Natural killer cell treated with Interleukin-12 subunit alpha and Interleukin-12 subunit beta and Interleukin-15 and Interleukin-18, amount 100 ng/mL, for 72 hours (primary cell): ENCODE data around the gene BST1. TPM values are rescaled to one million over a fixed set of nuclear protein-coding genes. Genes with fewer than 3 reads are reported as not detected.
"Not testable (repeated sequence)": the region's sequence is repeated elsewhere in the genome, so short reads cannot be mapped to it uniquely, and the experiment has no call there.

Experiments used
- ATAC-seq, 2 donors: fragments of 150-1000 bp; cut with Tn5 transposase in 1 of 2; sonication (Bioruptor Pico), chemical (Tn5 transposase) in 1 of 2; 2 replicates each; pipeline ENCODE4 v1.10.0; 2021
- DNase-seq: peaks from one replicate; pipeline ENCODE4 v3.0.0; 2022; ENCODE audit warnings: low spot score
- H3K27ac Mint-ChIP-seq, 2 donors: 1 replicate in 1 of 2; 2 replicates in 1 of 2; pipeline ENCODE4 v1.8.0; 2022; ENCODE audit warnings: mixed read lengths in 2 of 2, mild to moderate bottlenecking in 1 of 2, moderate library complexity in 1 of 2
- H3K27me3 Mint-ChIP-seq, 2 donors: 1 replicate in 1 of 2; 2 replicates in 1 of 2; pipeline ENCODE4 v1.8.0; 2022; ENCODE audit warnings: mixed read lengths in 2 of 2
- H3K36me3 Mint-ChIP-seq: one replicate; pipeline ENCODE4 v1.8.0; 2022; ENCODE audit warnings: mixed read lengths
- H3K4me1 Mint-ChIP-seq, 2 donors: 1 replicate in 1 of 2; 2 replicates in 1 of 2; pipeline ENCODE4 v1.8.0; 2022; ENCODE audit warnings: low read depth in 2 of 2, mixed read lengths in 2 of 2, mild to moderate bottlenecking in 1 of 2
- H3K4me3 Mint-ChIP-seq: one replicate; pipeline ENCODE4 v1.8.0; 2022; ENCODE audit warnings: mixed read lengths
- H3K9me3 Mint-ChIP-seq: 2 replicates; pipeline ENCODE4 v1.8.0; 2022; ENCODE audit warnings: mixed read lengths
- total RNA-seq, 2 donors: library from RNA; stranded (reverse); gene quantifications; one replicate each; pipeline ENCODE4 v1.2.3, GENCODE V29; 2022

BST1 gene
- total RNA-seq, 2 donors from 2014 or later, result 0.39 to 1.5 TPM

DNA sequence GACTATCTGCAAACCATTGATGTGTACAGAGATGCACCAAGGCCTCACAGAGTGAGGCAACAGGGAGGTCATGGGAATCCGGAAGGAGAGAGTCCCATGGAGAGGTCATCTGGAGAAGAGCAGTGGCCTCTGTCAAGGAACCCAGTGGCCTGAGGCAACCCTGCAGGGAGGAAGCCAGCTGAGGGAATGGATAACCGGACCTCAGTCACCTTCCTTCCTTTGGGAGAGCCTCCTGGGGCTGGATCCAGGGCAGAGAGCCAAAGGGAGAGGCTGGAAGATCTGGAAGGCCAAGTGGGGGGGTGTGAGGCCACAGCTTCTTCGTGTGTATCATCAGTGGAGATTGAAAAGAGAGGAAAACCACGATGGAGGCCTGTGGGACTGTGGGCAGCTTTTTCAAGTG is 50.9 kb downstream of the BST1 start:
- no peak for ATAC-seq
- Mint-ChIP-seq H3K36me3 (no peaks in the 10 kb centered on the region), H3K27ac (peak overlapping the region; percentile 85 to 95), H3K9me3 (peaks cover 5% of the 10 kb centered on the region), H3K4me1 (peaks cover 50 to 51% of the 10 kb centered on the region in 2 donors), H3K4me3 (peak overlapping the region; percentile 86), H3K27me3 (no peaks in the 10 kb centered on the region)
- no peak for DNase-seq

DNA sequence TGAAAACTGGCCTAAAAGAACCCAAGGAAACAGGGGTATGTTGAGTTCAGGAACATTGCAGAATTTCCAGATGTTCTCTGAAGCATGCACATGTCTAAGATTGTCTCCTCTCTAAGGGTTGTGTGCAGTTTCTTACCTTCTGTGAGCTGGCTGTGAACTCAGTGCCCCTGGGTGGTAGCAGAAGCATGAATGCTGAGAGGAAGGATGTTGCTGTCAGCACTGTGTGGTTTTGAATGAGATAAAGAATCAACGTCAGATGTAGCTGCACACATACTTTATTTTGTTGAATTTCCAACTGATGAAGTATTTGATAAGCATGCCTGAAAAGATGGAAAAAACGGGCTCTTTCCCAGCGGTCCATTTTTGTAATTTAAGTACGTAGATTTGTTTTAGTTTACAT is 51.5 kb downstream of the BST1 start:
- H3K4me1 Mint-ChIP-seq, result peaks cover 51 to 55% of the 10 kb centered on the region in 2 donors
- no peaks in the 10 kb centered on the region for H3K36me3 Mint-ChIP-seq
- peak overlapping the region; percentile 85 to 95 for H3K27ac Mint-ChIP-seq
- no peaks in the 10 kb centered on the region for H3K27me3 Mint-ChIP-seq
- H3K4me3 Mint-ChIP-seq, result peak overlapping the region; percentile 86
- ATAC-seq (peak in 1 of 2 donors; percentile 48), DNase-seq (no peak)
- H3K9me3 Mint-ChIP-seq, result peaks cover 5% of the 10 kb centered on the region

DNA sequence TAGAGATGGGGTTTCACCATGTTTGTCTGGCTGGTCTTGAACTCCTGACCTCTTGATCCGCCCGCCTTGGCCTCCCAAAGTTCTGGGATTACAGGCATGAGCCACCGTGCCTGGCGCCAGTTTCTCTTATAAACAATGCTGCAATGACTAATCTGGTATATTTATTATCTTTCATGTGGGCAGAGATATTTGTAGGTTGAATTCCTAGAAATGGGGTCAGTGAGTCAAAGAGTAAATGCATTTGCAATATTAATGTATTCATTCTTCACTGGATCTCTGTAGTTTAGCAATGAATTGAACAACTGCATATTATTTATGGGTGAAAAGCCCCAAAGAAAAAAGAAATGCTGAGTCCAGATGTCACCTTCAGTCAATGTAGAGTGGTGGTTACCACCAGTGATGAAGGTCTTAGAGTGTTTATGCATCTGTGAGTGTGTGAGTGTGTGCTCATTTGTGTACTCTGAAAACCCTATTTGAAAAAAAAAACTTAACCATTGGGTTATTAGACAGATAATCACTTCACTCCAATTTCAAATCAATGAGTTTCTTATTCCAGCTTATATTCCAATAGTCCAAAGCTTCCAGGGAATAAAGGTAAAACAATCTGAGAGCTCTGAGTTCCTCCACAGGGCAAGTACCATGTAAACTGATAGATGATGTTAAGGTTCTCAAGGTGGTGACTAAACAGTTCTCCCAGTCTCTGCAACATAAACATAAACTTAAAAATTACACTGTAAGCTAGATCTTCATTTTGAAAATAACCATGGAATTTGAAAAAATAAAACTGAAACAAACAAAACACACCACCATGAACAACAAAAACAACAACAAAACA is 52.7 kb downstream of the BST1 start:
- H3K4me3 Mint-ChIP-seq, result peak overlapping the region; percentile 86
- peaks cover 54 to 65% of the 10 kb centered on the region in 2 donors for H3K4me1 Mint-ChIP-seq
- H3K9me3 Mint-ChIP-seq, result peaks cover 5% of the 10 kb centered on the region
- H3K27me3 Mint-ChIP-seq, result no peaks in the 10 kb centered on the region
- peak overlapping the region; percentile 85 to 95 for H3K27ac Mint-ChIP-seq
- peak; percentile 64 to 65 for ATAC-seq
- no peaks in the 10 kb centered on the region for H3K36me3 Mint-ChIP-seq
- DNase-seq, result no peak

DNA sequence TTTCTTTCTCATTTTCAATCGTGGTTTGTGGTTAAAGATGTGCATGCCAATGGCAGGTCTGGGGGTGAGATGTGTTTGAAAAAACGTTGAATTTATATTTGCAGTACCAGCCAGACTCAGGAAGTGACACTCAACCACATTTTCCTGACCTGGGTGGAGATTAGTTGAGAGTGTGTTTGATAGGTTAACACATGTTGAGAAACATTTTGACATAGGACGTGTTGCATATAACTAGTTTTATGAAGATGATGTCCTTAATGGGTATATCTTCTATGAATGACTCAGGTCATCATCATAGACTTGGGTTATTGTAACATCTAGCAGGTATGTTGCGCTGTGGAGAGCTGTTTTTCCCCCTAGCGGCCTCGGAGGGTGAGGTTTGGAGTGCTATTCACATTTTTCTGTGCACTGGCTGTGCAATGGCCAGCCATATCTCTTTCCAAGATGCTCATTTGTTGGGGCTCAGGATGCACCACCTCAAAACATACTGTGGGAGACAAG is 53.5 kb downstream of the BST1 start:
- H3K4me3 Mint-ChIP-seq, result peak overlapping the region; percentile 86
- H3K4me1 Mint-ChIP-seq, result peaks cover 51 to 64% of the 10 kb centered on the region in 2 donors
- DNase-seq (peak; percentile 87), ATAC-seq (peak; percentile 90 to 94)
- no peaks in the 10 kb centered on the region for H3K27me3 Mint-ChIP-seq
- peak overlapping the region; percentile 85 to 95 for H3K27ac Mint-ChIP-seq
- no peaks in the 10 kb centered on the region for H3K36me3 Mint-ChIP-seq
- H3K9me3 Mint-ChIP-seq, result no peaks in the 10 kb centered on the region

DNA sequence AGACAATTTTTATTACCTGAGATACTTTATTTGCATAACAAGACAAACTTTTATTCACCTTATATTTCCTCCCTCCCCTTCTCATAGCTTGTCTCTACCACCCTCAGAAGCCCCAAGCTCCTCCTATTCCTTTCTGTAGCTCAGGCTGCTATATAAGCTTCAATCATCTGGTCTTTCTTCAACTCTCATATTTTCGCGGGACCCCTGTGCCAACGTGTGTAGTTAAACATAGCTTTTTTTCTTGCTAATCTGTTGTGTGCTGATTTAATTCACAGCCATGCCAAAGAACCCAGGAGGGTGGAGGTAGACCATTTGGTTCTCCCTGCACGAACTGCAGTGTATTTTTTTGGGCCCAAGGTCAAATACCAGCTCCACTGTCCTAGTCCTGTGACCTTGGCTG is 54.2 kb downstream of the BST1 start:
- DNase-seq, result no peak
- Mint-ChIP-seq H3K4me1 (peaks cover 51 to 66% of the 10 kb centered on the region in 2 donors), H3K9me3 (no peaks in the 10 kb centered on the region), H3K36me3 (no peaks in the 10 kb centered on the region), H3K4me3 (peak overlapping the region; percentile 86), H3K27ac (peak overlapping the region; percentile 85 to 95), H3K27me3 (no peaks in the 10 kb centered on the region)
- ATAC-seq, result no peak

DNA sequence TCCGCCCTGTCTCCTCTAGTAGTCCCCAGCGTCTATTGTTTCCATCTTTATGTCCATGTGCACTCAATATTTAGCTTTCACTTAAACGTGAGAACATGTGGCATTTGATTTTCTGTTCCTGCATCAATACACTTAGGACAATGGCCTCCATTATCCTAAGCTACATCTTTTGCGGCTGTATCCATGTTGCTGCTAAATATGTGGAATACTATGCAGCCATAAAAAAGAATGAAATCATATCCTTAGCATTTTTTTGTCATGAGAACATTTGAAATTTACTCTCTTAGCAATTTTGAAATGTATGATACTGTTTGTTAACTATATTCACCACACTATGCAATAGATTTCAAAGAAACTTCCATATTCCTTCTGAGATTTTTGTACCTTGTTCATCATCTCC is 55.4 kb downstream of the BST1 start:
- DNase-seq (no peak), ATAC-seq (no peak)
- Mint-ChIP-seq H3K9me3 (no peaks in the 10 kb centered on the region), H3K36me3 (no peaks in the 10 kb centered on the region), H3K27me3 (no peaks in the 10 kb centered on the region), H3K4me3 (no peak overlapping the region), H3K4me1 (peaks cover 53 to 70% of the 10 kb centered on the region in 2 donors), H3K27ac (peak overlapping the region; percentile 44 to 58)

DNA sequence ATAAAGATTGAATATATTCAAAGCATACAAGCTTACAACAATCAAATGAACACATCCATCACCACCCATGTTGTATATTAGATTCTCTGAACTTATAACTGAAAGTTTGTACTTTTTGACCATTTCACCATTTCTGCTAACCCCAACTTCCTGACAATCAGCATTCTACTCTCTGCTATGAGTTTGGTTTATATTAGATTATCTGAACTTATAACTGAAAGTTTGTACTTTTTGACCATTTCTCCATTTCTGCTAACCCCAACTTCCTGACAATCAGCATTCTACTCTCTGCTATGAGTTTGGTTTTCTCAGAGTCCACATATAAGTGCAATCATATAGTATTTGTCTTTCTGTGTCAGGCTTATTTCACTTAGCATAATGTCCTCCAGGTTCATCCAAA is 59.6 kb downstream of the BST1 start:
- H3K4me1 Mint-ChIP-seq, result peaks cover 45 to 65% of the 10 kb centered on the region in 2 donors
- H3K27me3 Mint-ChIP-seq, H3K9me3 Mint-ChIP-seq, DNase-seq, H3K36me3 Mint-ChIP-seq: not testable (repeated sequence)
- H3K27ac Mint-ChIP-seq, result peak overlapping the region; percentile 47 to 56
- peak overlapping the region; percentile 51 for H3K4me3 Mint-ChIP-seq
- peak; percentile 45 to 50 for ATAC-seq

DNA sequence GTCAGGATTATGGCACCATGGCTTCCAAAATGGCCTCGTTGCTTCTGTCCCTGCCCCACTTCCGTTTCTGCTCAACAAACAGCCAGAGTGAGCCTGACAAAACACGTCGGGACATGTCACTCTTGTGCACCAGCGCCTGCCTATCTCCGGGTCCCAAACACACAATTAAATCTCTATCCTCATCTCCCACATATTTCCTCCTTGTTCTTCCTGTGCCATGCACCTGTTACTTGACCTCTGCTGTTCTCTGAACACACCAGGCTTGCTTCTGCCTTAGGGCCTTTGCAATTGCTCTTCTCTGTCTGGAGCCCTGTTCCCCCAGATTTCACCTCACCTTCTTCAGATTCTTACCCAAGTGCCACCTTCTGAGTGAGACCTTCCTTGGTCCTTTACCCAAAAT is 62.5 kb downstream of the BST1 start:
- ATAC-seq (no peak), DNase-seq (no peak)
- H3K27ac Mint-ChIP-seq, result peak overlapping the region; percentile 19 to 54
- peaks cover 5% of the 10 kb centered on the region for H3K9me3 Mint-ChIP-seq
- peaks cover 7% of the 10 kb centered on the region for H3K36me3 Mint-ChIP-seq
- H3K4me3 Mint-ChIP-seq, result peak overlapping the region; percentile 47
- no peaks in the 10 kb centered on the region for H3K27me3 Mint-ChIP-seq
- H3K4me1 Mint-ChIP-seq, result peaks cover 49 to 59% of the 10 kb centered on the region in 2 donors

DNA sequence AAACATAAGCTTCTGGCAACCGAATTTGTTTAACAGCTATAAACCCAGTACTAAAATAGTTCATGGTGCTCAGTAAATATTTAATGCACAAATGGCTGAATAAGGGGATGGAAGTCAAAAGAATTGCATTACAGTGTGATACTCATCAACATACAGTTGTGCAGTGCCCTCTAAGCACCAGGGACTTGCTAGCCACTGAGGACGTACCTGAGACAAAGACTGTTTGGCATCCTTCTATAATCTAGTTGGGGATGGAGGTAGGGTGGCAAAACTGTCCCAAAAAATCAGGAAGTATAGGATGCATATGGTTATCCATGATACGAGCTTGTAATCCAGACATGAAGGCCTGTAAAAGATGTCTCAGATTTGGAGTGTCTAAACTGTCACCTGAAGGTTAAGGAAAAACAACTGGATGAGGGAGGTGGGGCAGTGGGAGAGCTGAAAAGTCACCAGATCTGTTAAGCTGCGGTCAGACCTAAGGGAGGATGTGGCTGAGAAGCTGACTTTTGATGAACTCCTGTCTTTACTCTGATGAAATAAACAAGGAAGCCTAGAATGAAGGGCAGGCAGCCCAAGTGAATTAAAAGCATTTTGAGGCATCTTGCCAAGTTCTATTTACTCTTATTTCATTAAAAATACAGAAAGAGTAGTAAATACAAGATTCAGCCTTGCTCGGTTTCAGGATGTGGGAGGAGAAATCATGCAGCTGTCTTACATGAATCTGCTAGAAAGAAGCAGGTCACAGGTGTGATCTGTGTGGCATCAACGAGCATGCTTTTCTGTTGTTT is 63.2 kb downstream of the BST1 start:
- Mint-ChIP-seq H3K4me1 (peaks cover 53 to 64% of the 10 kb centered on the region in 2 donors), H3K4me3 (peak overlapping the region; percentile 47), H3K27ac (peak overlapping the region; percentile 19 to 54), H3K36me3 (peaks cover 7% of the 10 kb centered on the region), H3K27me3 (no peaks in the 10 kb centered on the region), H3K9me3 (peaks cover 7% of the 10 kb centered on the region)
- ATAC-seq, result peak; percentile 86 to 88
- DNase-seq, result peak; percentile 71

DNA sequence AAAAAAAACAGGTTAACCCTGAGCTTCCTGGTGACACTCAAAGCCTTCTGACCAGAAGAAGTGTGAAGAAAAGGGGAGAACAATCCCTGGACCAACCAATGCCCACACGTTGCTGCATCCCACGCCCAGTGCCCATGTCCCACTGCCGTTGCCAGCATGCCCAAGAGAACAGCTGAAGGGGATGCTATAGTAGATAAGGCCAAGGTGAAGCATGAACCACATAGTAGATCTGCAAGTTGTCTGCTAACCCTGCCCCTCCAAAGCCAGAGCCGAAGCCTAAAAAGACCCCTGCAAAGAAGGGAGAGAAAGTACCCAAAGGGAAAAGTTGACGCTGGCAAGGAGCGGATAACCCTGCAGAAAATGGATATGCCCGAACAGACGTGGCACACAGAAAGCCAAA is 64.0 kb downstream of the BST1 start:
- Mint-ChIP-seq H3K27ac (peak overlapping the region; percentile 19 to 54), H3K36me3 (peaks cover 7% of the 10 kb centered on the region), H3K27me3 (no peaks in the 10 kb centered on the region), H3K9me3 (peaks cover 7% of the 10 kb centered on the region), H3K4me3 (peak overlapping the region; percentile 47), H3K4me1 (peaks cover 58 to 66% of the 10 kb centered on the region in 2 donors)
- ATAC-seq (no peak), DNase-seq (no peak)

DNA sequence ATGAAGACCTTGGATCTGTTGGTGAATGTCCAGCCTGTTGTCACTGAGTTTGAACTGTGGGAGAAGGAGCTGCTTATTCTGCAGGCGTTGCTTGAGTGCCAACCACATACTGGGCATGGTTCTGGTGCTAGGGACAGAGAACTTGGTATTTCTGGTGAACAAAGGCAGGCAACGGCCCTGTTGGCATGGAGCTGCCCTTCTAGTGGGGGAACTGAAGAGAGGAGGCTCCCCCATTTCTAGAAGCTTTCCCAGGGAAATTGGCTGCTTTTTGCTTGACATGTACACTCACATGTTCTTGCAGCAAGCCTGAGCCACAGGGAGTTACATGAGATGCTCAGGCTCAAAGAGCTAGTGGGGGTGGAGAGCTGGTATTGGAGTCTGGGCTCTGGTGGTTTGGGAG is 66.3 kb downstream of the BST1 start:
- DNase-seq, result no peak
- Mint-ChIP-seq H3K9me3 (peaks cover 7% of the 10 kb centered on the region), H3K36me3 (peaks cover 11% of the 10 kb centered on the region), H3K4me1 (peaks cover 67 to 75% of the 10 kb centered on the region in 2 donors), H3K27me3 (no peaks in the 10 kb centered on the region), H3K27ac (peak overlapping the region; percentile 55 to 60), H3K4me3 (no peak overlapping the region)
- no peak for ATAC-seq

DNA sequence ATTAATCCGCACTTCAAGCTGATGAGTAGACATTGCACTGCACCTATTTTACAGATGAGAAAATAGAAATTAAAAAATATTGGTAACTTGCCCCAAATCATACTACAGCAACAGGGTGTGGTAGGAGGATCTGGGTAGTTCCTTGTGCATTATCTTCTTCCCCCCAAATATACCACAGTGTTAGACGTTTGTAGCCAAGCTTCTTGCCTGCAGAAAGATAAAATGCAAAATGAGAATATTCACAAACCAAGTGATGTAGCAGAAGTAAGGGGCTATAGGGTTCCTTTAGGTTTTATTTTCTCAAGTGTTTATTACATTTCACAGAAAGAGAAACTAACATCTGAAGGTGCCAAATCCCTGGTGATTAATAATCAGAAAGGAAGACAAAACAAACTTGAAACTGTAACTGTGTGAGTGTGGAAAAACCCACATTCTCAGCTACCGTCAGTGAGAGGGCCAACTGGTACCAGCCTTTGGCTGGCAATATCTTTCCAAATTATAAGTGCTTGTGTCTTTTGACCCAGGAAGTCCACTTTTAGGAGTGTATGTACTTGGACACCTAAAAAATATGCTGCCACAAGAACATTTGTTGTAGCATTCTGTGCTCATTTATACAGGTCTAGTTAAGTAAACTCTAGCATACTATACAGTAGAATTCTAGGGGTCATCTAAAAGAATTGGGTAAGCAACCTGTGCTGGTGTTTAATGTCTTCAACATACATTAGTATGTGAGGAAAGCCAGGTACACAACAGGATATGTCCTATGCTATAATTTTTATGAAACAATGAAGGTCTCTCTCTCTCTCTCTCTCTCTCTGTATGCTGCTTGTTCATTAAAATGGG is 68.6 kb downstream of the BST1 start:
- H3K9me3 Mint-ChIP-seq, result peaks cover 7% of the 10 kb centered on the region
- peaks cover 4% of the 10 kb centered on the region for H3K36me3 Mint-ChIP-seq
- peaks cover 61 to 69% of the 10 kb centered on the region in 2 donors for H3K4me1 Mint-ChIP-seq
- ATAC-seq (peak; percentile 84 to 91), DNase-seq (peak; percentile 66)
- peak overlapping the region; percentile 76 for H3K4me3 Mint-ChIP-seq
- H3K27me3 Mint-ChIP-seq, result no peaks in the 10 kb centered on the region
- peak overlapping the region; percentile 79 to 94 for H3K27ac Mint-ChIP-seq

DNA sequence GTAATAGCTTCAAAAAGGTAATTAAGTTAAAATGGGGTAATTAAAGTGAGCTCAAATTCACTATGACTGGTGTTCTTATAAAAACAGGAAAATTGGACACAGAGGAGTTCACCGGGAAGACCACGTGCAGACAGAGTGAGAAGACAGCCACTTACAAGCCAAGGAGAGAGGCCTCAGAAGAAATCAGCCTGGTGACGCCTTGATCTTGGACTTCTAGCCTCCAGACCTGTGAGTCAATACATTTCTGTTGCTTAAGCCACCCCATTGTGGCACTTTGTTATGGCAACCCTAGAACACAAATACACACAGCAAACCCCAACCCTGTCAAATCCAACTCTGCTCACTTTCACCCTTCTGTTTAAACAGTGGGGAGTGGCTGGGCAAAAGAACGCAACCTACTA is 71.2 kb downstream of the BST1 start:
- peaks cover 62 to 71% of the 10 kb centered on the region in 2 donors for H3K4me1 Mint-ChIP-seq
- DNase-seq (no peak), ATAC-seq (peak; percentile 56 to 65)
- H3K9me3 Mint-ChIP-seq, result peaks cover 7% of the 10 kb centered on the region
- H3K4me3 Mint-ChIP-seq, result peak overlapping the region; percentile 53
- H3K27me3 Mint-ChIP-seq, result no peaks in the 10 kb centered on the region
- peaks cover 4% of the 10 kb centered on the region for H3K36me3 Mint-ChIP-seq
- peak overlapping the region; percentile 13 to 94 for H3K27ac Mint-ChIP-seq
